ENCODE results near the gene KIF26B.

GRCh38 chr1:245544236-245544635 lies 389.5 kb downstream of the KIF26B start:
- TF ChIP-seq, protein P1, sequence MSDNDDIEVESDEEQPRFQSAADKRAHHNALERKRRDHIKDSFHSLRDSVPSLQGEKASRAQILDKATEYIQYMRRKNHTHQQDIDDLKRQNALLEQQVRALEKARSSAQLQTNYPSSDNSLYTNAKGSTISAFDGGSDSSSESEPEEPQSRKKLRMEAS (IDR thresholded peaks at IDR 0.05; ENCODE audit: low read depth, low read length): no peak
- no peak for TF ChIP-seq POLR2A (IDR thresholded peaks at IDR 0.05; ENCODE audit: extremely low read depth, insufficient read length)

Data from NB4 (cell line).